Hepatocyte (in vitro differentiated cells): ENCODE results near the gene CMSS1.

Experiments
- EZH2 ChIP-seq: fragments of 200-600 bp; sonication (generic); IDR thresholded peaks from 2 replicates; pipeline ENCODE4 v1.6.1; 2016; ENCODE audit warnings: antibody characterized with exemption, mild to moderate bottlenecking, borderline replicate concordance
- TF ChIP-seq, protein P1 (sequence below): fragments of 200-600 bp; sonication (generic); IDR thresholded peaks from 2 replicates; pipeline ENCODE4 v1.5.1; 2016; ENCODE audit warnings: antibody characterized with exemption, mild to moderate bottlenecking; ENCODE audit not compliant: poor library complexity

GRCh38 chr3:100042166-100042981 is 224.7 kb downstream of the CMSS1 start:
- TF ChIP-seq, protein P1, sequence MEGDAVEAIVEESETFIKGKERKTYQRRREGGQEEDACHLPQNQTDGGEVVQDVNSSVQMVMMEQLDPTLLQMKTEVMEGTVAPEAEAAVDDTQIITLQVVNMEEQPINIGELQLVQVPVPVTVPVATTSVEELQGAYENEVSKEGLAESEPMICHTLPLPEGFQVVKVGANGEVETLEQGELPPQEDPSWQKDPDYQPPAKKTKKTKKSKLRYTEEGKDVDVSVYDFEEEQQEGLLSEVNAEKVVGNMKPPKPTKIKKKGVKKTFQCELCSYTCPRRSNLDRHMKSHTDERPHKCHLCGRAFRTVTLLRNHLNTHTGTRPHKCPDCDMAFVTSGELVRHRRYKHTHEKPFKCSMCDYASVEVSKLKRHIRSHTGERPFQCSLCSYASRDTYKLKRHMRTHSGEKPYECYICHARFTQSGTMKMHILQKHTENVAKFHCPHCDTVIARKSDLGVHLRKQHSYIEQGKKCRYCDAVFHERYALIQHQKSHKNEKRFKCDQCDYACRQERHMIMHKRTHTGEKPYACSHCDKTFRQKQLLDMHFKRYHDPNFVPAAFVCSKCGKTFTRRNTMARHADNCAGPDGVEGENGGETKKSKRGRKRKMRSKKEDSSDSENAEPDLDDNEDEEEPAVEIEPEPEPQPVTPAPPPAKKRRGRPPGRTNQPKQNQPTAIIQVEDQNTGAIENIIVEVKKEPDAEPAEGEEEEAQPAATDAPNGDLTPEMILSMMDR, result no peak
- no peak for TF ChIP-seq EZH2
